GM18508 (cell line): ENCODE data around the gene UBTF.

Source experiments
- ATAC-seq: cut with Tn5 transposase; IDR thresholded peaks from one replicate; pipeline ENCODE4 v1.9.1; 2021; ENCODE audit warnings: moderate number of reproducible peaks; ENCODE audit not compliant: insufficient read depth, unreplicated experiment

Gene UBTF

GRCh38 chr17:44219616-44220212 lies at the start of gene UBTF:
TSS of gene UBTF (minus strand) at chr17:44219675. CDS start at chr17:44218229, 1,446 bp downstream.
- ATAC-seq = no peak

GRCh38 chr17:44268709-44269534 lies 49.4 kb upstream of the UBTF start:
- no peak for ATAC-seq

GRCh38 chr17:44267818-44268490 lies 48.5 kb upstream of the UBTF start, which contains the start of gene SLC4A1:
TSS of gene SLC4A1 (minus strand) at chr17:44268135. CDS start at chr17:44262866, 5,269 bp downstream.
- no peak for ATAC-seq

- no peak for ATAC-seq
Observed at GRCh38 chr17:44267165-44267455, 47.6 kb upstream of the UBTF start.

GRCh38 chr17:44266402-44267164 lies 47.1 kb upstream of the UBTF start:
- no peak for ATAC-seq

GRCh38 chr17:44263345-44263902 lies 43.9 kb upstream of the UBTF start:
- no peak for ATAC-seq

- no peak for ATAC-seq
Observed at GRCh38 chr17:44262654-44263225, 43.3 kb upstream of the UBTF start.

GRCh38 chr17:44260296-44260695 lies 40.8 kb upstream of the UBTF start:
- ATAC-seq = no peak

- no peak for ATAC-seq
Observed at GRCh38 chr17:44258811-44259351, 39.4 kb upstream of the UBTF start.

- no peak for ATAC-seq
Observed at GRCh38 chr17:44257815-44258760, 38.6 kb upstream of the UBTF start.

GRCh38 chr17:44256671-44257070 lies 37.2 kb upstream of the UBTF start:
- no peak for ATAC-seq

GRCh38 chr17:44255915-44256314 lies 36.4 kb upstream of the UBTF start:
- no peak for ATAC-seq

GRCh38 chr17:44254361-44255095 lies 35.1 kb upstream of the UBTF start:
- ATAC-seq = no peak

GRCh38 chr17:44253006-44253405 lies 33.5 kb upstream of the UBTF start:
- ATAC-seq = no peak

- no peak for ATAC-seq
Observed at GRCh38 chr17:44251062-44251461, 31.6 kb upstream of the UBTF start.

- no peak for ATAC-seq
Observed at GRCh38 chr17:44249501-44250246, 30.2 kb upstream of the UBTF start.
